HS-27A (cell line): ENCODE measurements around the gene BPIFB2.
"Not testable (repeated sequence)": the region's sequence is repeated elsewhere in the genome, so short reads cannot be mapped to it uniquely, and the experiment has no call there.

ENCODE experiments used
- DNase-seq: peaks from one replicate; pipeline ENCODE4 v3.0.0-alpha.2; 2012; ENCODE audit warnings: low read depth, missing footprints

Gene BPIFB2

DNA sequence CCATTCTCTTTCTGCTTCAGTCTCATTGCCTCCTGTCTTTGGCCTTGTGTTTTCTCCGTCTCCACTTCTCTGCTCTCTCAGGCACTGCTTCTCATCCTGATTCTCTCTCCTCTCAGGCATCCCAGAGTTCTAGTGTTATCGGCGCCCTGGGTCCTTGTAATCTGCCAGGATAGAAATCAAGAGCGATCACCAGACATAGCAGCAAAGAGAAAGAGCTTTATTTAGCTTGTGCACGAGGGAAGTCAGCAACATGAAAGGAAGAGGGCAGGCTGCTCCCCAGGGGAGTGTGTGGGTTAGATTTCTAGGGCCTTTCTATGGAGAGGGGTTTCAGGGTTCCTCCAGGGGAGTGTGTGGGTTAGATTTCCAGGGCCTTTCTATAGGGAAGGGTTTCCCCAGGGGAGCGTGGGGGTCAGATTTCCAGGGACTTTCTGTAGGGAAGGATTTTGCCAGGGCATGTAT lies 35.8 kb upstream of the BPIFB2 start:
- DNase-seq: no peak

DNA sequence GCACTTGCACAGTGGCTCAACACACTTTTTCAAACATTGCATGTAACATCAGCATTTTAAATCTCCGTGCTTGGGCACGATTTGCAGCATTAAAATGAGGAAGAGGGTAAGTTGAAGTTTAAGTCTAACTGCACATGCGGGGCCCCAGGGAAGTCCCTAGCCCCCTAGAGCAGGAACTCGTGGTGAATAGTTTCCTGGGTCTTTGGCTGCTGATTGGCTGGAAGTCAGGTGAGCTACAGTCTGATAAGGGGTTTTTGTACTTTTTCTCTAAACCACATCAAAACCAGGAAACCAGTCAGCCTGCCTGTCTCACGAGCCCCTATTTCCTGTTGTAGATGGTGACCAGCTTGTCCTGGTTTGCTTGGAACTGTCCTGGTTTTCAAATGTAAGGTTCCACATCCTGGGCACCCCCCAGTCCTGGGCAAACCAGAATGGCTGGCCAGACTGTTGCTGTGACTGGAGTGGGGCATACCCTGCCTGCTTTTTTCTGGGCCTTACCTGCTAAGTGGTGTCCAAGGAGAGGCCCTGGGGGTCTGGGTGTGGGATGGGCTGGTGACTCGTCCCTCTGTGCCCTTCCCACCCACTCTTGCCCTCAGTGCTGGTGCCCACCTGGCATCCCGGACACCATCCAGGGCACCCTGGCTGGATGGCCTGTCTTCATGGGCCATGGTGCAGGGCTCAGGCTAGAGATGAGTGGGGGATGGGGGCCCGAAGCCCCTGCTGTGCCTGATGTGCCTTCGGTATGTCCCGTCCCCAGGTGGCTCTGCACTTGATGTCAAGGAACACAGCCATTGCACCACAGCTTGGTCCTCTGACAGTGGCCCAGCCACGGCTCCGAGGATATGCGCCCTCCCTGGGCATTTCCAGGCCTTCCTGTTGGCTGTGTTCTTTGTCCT lies 35.1 kb upstream of the BPIFB2 start:
- DNase-seq: no peak

DNA sequence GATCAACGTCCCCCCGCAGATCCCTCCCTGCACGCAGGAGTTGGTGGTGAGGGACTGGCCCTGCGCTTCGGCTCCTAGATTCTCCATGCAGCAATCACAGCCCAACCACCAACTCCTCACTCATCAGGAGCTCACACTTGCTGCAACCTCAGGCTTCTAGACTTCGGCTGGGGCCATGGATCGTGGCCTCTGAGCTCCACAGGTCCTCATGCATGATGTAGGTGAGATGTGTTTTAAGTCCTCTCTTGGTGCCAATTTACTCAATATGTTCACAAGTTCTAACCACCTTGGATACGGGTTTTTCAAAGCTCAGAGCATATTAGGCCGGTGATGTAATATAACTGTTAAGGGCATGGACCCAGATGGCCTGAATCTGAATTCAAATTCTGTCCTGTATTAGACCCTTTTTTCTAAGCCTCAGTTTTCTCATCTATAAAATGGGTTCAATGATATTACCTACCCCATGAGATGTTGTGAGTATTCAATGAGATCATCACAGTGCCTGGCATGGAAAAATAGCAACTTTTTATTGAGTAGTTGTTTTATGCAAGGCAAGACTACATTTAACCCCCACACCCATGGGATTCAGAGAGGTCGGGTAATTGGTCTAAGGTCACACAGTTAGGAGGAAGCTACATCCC lies 34.3 kb upstream of the BPIFB2 start:
- no peak for DNase-seq

DNA sequence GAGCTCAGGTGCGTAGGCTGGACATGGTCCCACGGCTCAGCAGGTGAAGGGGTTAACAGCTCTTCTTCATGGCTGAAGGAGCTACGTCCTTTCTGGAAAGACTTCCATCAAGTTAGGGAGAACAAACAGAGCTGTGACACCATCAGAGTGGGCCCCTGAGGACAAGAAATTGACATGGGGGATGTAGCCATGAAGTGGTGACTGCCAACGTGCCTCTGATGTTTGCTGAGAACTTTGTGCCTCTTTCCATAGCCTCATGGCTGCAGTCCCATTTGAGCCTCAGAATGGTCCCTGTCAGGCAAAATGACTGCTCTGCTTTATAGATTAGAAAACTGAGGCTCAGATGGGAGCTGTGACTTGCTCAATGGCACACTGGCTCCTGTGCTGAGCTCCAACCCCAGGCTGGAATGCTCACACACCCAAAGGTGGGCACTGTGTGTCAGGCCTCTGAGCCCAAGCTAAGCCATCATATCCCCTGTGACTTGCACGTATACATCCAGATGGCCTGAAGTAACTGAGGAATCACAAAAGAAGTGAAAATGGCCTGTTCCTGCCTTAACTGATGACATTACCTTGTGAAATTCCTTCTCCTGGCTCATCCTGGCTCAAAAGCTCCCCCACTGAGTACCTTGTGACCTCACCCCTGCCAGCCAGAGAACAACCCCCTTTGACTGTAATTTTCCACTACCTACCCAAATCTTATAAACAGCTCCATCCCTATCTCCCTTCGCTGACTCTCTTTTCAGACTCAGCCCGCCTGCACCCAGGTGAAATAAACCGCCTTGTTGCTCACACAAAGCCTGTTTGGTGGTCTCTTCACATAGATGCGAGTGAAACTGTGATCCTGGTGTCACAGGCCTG lies 33.1 kb upstream of the BPIFB2 start:
- not testable (repeated sequence) for DNase-seq

DNA sequence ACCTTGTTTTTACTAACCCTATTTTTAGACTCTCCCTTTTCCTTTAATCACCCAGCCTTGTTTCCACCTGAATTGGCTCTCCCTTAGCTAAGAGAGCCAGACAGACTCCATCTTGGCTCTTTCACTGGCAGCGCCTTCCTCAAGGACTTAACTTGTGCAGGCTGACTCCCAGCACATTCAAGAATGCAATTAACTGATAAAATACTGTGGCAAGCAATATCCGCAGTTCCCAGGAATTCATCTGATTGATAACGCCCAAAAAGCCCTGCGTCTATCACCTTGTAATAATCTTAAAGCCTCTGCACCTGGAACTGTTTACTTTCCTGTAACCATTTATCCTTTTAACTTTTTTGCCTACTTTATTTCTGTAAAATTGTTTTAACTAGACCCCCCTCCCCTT lies 32.4 kb upstream of the BPIFB2 start:
- DNase-seq: not testable (repeated sequence)

DNA sequence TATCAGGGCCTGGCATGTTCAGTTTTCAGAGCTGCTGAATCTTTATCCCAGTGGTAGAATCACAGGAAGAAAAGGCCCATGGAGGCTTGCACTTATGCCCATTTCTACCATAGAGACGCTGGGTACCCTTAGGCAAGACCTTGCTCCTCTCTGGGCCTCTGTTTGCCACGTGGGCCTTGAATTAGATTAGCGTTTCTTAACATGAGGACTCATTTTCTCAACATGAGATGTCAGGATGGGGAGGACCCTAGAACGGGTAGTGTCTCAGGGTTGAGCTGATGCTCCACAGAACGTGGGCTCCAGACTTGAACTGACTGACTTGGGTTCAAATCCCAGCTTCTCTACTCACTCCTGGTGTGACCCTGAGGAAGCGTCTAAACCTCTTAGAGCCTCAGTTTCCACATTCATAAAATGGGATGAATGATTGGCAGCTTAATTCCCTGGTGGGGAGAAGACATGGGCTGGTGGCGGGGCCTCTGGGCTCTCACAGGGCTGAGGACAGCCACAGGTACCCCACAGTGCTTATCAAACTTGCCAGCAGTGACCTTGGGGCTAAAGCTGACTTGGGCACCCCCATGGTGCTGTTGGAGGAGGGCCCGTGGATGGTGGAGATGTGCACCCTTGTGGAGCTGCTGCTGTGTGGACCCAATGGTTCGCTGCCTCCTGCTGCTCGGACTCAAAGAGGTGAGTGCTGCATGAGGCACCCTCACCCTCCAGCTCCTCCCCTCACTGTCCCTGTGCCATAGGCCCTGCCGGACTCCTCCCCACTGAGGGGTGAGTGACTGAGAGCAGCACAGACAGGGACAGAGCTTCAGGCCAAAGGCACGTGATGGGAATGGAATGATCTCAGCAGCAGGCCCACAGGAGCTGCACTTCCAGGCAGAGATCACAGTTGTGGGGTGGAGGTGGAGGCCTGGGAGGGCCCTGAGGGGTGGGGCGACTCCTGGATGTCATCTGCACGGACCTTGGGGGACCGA lies 31.5 kb upstream of the BPIFB2 start:
- DNase-seq: no peak

DNA sequence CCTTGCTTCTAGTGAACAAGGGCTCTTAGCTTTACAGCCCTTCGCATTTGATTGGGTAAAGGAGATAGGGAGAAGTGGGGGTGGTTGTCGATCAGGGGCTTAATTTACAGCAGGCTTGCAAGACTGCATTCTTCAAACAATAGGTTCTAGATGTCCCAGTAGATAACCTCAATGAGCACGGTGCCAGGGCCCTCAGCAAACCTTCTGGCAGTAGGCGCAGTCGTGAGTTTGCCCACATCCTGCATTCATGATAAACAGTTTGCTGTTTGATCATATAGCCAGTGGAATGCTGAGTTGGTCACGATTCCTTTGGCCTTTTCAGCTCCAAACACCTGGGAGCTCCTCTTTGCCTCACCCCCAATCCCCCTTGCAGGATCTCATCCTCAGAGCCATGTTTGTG lies 30.8 kb upstream of the BPIFB2 start:
- no peak for DNase-seq

DNA sequence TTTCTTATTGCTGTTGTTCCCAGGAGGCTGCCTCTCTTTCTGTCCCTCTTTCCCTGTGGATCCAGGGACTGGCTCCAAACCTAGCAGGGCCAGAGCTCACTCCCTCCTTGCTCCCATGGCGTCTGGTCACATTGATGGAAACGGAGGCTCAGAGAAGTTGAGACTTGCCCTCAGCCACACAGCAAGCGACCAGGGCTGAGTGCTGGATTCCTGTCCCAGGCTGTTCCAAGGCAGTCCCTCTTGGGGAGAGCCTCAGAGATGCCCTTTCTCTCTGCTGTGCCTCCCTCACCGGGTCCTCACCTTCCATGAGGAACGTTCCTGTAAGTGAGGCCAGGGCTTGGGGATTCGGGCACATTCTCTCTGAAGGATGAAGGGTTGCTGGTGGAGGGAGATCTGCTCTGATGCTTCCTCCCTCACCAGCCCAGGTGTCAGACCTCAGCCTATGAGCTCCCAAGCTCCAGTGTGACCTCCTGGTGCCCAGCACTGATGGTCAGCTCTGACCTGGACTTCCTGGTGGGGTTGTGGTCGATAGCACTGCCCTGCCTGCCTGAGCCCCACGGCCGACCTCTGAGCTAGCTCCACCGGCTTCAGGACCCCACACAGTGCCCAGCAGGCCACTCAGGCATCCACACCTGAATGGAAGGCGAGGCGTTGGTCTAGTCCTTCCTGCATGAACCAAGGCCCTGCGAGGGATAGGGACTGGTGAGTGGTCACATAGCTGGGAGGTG lies 30.1 kb upstream of the BPIFB2 start:
- DNase-seq: no peak

DNA sequence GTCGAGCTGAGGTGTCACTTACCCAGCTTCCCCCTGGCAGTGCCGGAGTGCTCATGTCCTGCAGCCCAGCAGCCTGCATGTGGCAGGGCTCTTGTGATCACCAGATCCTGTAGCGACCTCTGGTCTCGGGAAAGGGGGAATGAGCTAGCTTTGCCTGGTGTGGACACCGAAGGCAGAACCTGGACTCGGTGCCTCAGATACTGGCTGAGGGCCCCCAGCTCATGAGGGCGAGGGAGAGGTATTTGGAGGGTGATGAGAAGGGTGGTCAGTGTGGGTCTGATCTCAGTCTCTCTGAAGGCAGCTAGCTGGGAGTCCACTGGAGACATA lies 29.5 kb upstream of the BPIFB2 start:
- no peak for DNase-seq

DNA sequence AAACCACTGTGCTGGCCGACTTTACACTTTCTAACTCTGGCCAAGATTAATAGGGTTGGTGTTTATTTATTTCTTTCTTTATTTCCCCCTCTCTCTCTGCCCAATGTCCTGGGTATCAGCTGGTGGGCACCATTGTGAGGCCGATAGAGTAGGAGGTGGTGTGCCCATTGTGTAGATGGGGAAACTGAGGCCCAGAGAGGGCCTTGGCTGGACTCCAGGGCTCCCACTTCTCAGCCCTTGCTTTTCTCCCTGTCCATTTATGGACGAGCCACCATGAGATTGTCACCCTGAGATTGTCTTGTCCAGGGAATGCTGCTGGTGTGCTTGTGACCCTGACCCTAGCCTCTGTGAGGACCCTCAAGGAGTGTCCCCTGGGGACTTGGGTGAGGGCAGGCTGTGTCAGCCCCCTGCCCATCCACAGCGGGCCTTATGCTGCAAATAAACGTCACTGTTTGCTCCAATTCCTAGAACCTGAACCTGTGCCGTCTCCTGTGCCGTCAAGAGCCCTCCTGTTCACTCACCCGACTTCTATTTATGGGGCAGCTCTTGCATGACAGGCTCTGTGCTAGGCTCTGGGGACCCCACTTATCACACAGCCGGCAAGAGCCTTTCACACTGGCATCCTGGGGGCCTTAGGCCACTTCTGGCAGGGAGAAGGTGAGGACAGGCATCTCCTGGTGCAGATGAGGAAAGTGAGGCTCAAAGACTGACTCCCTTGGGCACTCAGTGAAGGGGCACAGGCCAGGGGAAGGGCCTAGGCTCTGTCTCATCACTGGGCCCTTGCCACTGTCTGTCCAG lies 28.1 kb upstream of the BPIFB2 start:
- no peak for DNase-seq

DNA sequence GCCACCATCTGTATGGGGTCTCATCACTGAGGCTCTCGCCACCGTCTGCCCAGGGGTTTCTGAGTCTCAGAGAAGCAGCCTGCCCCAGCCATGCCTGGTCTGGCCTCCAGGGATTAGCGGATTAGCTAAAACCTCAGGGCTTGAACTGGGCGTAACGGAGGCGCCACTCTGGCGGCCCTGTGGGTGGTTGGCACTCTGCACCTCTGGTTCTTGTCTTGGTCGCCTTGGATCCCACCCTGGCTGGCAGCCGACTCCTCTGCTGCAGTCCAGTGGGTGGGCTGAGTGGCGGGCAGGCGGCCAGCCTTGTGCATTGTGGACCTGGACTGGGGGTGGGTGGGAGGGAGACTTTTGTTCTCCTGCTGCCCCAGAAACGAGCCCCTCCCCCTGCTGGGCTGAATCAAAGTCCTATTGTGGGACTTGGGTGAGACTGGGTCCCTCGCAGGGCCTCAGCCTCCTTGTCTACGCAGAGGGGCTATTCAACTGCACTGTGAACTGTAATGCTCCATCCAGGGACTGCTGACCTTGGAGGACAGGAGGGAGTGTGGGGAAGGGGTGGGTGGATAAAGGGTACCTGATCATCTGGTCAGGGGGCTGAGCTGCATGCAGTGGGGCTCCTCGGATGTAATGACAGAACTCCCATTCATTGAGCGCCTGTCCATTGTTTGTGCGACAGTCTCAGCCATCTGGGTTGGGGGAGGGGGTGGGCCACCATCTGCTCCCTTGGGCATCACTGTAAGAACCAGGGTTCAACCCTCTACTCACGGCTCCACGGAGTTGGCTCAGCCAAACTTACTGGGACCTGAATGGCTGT lies 27.2 kb upstream of the BPIFB2 start:
- DNase-seq: no peak

DNA sequence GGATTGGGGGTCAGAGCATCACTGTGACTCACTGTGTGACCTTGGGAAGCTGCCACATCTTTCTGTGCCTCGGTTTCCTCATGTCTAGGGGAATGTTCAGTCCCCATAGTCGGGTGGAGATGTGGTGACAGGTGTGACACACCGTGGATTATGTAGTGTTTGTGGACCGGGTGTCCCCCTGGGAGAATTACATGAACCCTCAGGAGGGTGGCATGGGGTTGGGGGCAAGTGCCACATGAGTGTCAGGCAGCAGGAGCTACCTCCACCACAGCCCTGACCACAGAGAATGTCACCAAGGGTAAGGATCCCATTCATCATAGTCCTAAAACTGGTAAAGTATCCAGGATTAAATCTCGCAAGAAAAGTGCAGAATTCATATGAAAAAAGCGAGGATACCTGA lies 26.5 kb upstream of the BPIFB2 start:
- no peak for DNase-seq

DNA sequence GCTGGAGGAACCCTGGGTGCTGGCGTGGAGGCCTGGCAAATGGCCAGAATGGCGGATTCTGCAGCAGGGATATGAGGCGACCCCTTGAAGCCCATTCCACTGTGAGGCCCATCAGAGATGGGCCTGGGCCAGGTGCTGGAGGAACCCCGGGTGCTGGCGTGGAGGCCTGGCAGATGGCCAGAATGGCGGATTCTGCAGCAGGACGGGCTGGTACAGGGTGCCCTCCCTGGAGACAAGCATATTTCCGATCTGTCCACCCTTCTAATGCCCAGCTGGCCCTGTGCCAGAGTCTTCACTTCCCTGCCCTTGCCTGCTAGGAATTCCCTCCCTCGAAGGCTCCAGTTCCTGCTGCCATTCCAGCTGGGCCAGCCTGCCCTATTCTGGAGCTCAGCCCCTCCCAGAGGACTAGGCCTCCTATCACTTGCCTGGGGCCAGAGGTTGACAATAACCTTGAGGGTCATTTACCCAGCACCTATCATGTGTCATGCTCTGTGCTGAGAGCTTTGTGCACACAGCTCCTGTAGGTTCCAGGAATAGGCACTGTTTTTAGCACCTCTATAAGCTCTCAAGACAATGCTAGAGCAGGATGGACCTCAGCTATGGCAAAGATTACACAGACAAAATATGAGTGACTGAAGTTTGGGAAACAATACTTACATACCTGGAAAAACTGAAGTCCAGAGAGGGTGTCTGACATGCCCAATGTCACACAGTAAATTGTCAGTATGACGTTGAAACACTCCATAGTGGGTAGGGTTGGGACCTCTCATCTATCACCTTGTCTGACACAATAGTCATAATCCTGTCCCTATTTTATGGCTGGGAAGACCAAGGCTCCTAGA lies 24.7 kb upstream of the BPIFB2 start:
- DNase-seq: no peak

DNA sequence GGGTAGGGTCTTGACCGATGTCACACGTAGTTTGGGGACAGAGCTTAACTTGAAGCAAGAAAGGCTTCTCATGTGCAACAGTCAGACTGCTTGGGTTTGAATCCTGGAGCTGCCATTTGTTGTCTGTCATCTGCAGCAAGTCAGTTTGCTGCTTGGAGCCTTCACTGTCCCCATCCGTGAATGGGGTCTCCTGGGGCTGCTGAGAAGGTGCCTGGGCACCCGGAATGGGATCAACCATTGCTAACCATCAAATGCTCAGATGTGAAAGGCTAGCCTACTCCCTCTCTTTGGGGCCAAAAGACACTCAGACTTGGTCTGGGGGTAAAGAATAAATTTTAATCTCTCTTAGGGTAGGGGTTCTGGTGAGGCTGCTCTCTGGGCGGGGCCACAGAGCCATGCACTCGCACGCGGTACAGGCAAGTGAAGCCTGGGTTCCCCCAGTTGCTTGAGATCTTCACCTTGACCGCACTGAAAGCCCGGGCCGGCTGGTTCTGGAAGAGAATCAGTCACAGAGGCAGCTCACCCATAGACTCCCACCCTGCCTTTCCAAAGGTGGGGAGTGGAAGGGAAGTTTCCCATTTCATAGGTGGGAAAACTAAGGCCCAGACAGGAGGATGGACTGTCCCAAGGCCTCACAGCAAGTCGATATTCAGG lies 23.9 kb upstream of the BPIFB2 start:
- DNase-seq: no peak

DNA sequence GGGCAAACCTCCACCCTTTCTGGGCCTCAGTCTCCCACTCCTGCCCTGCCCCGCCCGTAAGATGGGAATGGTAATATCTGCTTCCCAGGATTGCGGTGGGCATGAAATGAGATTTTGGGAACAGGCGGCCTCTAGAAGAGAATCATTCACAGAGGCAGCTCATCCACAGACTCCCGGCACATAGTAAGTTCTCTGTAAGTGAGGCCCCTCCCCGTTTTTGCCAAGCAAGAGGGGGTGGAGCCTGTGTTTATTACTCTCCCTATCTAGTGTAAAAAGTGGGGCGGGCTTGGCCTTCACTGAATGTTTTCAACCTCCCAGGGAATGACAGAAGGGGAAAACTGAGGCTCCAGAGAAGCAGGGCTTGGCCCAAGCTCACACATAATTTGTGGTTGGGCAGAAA lies 23.3 kb upstream of the BPIFB2 start:
- DNase-seq: no peak

DNA sequence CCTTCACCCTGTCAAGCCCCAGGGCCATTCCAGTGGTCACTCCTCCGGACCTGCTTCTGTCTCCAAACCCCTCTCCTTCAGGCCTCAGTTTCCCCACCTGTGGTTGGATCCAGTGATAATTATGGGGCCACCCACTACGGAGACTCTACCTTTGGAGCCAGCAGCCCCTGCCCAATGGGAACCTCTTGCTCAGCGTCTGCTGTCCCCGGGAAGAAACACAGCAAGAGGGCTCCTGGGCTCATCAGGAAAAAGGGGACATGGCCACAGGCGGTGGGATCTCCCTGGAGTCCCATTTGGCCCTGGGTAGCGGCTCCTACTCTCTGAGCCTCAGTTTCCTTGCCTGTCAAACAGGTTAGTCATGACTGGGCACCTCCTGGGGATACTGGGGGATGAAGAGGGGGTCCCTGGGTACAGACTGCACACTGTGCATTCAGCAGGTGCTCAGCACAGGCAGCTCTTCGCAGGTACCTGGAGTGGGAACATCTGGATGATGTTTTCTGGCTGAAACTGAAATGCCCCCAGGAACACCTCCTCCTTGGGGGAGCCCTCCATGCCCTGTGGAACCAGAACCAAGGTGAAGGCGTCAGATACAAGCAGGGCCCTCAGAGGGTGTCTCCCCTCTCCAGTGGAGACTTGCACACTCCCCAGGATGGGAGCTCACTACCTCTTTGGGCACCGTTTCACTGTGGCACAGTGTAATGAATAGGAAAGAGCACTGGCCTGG lies 22.7 kb upstream of the BPIFB2 start:
- no peak for DNase-seq

DNA sequence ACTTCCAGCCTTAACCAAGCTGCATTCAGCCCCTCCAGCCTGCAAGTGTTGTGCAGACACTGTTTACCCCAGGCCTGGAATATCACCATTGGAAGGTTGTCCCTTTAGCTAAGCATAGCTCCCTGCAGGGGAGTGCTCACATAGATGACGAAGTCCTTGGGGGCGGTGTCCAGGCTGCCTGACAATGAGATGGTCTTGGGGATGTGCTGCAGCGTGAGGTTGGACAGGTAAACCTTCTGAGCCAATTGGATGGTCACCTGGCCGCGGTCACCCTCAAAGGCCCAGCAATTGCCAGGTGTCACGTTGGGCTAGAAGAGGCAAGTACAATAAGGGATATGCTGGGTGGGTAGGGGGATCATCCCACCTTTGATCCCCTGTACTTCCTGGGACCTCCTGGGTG lies 21.9 kb upstream of the BPIFB2 start:
- DNase-seq: no peak
